Bronchial epithelial cell (primary cell): ENCODE results near the gene NRARP. TPM values are rescaled to one million over a fixed set of nuclear protein-coding genes. Genes with fewer than 3 reads are reported as not detected.

Experiments used
- DNase-seq: peaks from one replicate; pipeline ENCODE4 v3.0.0-alpha.2; 2010; ENCODE audit warnings: low read depth
- FAIRE-seq: peaks from 2 replicates; lab custom pipeline; 2011; peaks lifted over from hg19 to GRCh38; lab: Jason Lieb, UNC
- H3K27me3 ChIP-seq: 2 replicates; pipeline ENCODE4 v1.5.1; 2011; ENCODE audit warnings: low read length; ENCODE audit not compliant: control insufficient read depth, insufficient read depth
- H3K36me3 ChIP-seq: 2 replicates; pipeline ENCODE4 v1.5.1; 2011; ENCODE audit warnings: low read length; ENCODE audit not compliant: control insufficient read depth, insufficient read depth
- H3K4me3 ChIP-seq: 2 replicates; pipeline ENCODE4 v1.5.1; 2011; ENCODE audit warnings: mild to moderate bottlenecking, low read depth, low read length, control low read depth
- total RNA-seq: library from RNA; depleted of rRNA; stranded (reverse); fragments of >200 nt; gene quantifications from 2 replicates; pipeline ENCODE4 v1.2.1, GENCODE V29; 2014
- TF ChIP-seq, protein P1 (sequence below): IDR thresholded peaks from 2 replicates; pipeline ENCODE4 v1.5.1; 2011; ENCODE audit warnings: mild to moderate bottlenecking, moderate library complexity, low read length, control low read depth, inconsistent platforms; ENCODE audit not compliant: insufficient read depth, severe bottlenecking

Gene NRARP
- total RNA-seq, 1 donor from 2014 or later, result 3.4 TPM

DNA sequence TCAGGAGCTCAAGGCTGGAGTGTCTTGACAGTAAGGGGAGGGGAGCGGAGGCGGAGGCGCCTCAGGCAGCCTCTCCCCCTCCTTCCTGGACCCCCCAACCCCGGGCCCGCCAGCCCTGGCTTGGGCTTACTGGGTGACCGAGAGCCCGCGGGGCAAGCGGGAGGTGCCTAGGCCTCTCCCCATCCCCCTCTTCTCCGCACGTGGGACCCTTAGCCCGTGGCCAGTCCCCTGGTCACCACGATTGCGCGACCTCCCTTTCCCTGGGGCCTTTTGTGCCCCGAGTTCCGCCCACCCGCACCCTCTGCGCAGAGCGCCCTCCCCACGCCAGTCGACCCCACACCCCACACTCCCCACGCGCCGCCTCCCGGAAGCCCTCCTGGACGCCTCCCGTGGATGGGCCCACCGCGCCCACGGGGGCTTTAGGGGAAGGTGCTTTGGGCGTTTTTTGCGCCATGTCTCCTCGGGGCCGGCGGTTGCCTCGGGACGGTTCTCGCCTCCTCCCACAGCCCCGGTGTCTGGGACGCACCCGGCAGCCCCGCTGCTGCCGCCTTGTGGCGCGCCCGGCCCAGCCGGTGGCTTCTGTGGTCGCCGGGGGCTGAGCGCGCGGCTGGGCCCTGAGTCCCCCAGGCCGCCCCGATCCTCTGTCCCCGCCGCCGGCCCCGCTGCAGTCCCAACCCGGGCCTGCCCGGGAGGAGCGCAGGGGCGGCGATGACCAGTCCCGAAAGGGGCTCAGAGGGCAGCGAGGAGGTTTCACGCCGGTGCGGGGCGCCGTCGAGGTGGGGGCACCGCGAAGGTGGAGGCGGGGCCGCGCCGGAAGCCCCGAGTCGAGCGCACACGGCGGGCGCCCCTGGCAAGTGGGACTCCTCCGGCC is 21.4 kb downstream of the NRARP start:
- TF ChIP-seq, protein P1, sequence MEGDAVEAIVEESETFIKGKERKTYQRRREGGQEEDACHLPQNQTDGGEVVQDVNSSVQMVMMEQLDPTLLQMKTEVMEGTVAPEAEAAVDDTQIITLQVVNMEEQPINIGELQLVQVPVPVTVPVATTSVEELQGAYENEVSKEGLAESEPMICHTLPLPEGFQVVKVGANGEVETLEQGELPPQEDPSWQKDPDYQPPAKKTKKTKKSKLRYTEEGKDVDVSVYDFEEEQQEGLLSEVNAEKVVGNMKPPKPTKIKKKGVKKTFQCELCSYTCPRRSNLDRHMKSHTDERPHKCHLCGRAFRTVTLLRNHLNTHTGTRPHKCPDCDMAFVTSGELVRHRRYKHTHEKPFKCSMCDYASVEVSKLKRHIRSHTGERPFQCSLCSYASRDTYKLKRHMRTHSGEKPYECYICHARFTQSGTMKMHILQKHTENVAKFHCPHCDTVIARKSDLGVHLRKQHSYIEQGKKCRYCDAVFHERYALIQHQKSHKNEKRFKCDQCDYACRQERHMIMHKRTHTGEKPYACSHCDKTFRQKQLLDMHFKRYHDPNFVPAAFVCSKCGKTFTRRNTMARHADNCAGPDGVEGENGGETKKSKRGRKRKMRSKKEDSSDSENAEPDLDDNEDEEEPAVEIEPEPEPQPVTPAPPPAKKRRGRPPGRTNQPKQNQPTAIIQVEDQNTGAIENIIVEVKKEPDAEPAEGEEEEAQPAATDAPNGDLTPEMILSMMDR, result peak; percentile 25
- no peaks in the 10 kb centered on the region for H3K27me3 ChIP-seq
- FAIRE-seq (no peak), DNase-seq (no peak)
- H3K36me3 ChIP-seq, result peaks cover 20% of the 10 kb centered on the region
- no peak overlapping the region for H3K4me3 ChIP-seq

DNA sequence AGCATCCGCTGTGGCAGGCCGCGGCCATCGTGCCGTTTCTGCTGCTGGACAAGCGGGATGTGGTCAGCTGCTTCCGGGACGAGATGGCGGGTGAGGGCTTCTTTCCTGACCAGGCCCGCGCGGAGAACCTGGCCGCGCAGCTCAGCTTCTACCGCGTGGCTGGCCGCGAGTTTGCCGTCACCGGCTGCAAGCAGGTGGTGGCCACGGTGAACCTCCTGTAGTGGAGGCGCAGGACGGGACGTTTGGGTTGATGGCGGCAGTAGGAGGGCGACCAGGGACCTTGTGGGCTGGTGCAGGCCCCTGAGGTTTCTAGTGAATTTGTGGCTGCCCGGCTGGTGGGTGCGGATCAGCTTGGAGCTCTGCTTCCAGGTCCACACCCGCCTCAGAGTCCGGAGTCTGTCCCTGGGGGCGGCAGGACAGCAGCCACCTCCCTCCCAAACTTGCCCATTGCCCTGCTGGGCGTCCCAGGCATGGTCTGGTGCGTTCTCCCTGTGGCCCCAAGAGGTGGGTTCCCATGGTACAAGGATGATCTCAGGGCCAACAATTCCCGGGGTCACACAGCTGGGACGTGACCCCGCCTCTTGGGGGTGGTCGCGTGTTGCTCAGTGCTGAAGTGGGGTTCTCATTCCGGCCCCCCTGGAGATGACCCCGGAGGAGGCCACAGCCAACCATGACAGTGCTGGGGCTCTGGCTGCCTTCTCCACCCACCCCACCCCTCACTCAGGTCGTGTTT is 22.2 kb downstream of the NRARP start:
- Histone ChIP-seq H3K36me3 (peaks cover 20% of the 10 kb centered on the region), H3K4me3 (no peak overlapping the region), H3K27me3 (no peaks in the 10 kb centered on the region)
- no peak for DNase-seq
- no peak for FAIRE-seq
- TF ChIP-seq, protein P1, result no peak

DNA sequence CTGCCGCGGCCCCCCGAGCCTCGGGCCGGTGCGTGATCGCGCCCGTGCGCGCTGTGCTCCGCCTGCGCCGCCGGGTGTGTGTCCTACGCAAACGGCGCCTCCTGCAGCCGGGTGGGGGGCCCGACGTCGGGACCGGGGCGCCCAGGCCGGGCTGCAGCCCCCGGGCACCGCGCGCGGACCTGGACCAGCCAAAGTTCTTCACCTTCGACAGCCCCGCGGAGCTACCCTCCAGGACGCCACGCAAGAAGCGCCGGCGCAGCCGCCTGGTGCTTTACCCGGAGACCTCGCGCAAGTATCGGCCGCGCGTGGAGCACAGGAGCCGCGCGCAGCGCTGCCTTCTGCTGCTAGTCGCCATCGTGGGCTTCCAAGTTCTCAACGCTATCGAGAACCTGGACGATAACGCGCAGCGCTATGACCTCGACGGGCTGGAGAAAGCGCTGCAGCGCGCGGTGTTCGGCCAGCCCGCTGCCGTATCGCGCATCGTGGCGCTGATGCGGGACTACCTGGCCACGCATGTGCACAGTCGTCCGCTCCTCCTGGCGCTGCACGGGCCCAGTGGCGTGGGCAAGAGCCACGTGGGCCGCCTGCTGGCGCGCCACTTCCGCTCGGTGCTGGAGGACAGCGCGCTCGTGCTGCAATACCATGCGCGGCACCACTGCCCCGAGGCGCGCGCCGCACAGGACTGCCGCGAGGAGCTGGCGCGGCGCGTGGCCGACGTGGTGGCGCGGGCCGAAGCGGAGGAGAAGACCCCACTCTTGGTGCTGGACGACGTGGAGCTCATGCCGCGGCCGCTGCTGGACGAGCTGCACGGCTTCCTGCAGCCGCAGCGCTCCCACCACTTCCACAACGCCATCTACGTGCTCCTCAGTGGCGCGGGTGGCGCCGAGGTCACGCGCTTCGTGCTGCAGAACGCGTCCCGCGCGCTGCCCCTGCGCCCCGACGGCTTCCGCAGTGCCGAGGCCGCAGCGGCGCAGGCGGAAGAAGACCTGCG is 23.1 kb downstream of the NRARP start:
- Histone ChIP-seq H3K27me3 (no peaks in the 10 kb centered on the region), H3K36me3 (peaks cover 20% of the 10 kb centered on the region), H3K4me3 (peak overlapping the region; percentile 82)
- FAIRE-seq, result no peak
- TF ChIP-seq, protein P1, result no peak
- no peak for DNase-seq

DNA sequence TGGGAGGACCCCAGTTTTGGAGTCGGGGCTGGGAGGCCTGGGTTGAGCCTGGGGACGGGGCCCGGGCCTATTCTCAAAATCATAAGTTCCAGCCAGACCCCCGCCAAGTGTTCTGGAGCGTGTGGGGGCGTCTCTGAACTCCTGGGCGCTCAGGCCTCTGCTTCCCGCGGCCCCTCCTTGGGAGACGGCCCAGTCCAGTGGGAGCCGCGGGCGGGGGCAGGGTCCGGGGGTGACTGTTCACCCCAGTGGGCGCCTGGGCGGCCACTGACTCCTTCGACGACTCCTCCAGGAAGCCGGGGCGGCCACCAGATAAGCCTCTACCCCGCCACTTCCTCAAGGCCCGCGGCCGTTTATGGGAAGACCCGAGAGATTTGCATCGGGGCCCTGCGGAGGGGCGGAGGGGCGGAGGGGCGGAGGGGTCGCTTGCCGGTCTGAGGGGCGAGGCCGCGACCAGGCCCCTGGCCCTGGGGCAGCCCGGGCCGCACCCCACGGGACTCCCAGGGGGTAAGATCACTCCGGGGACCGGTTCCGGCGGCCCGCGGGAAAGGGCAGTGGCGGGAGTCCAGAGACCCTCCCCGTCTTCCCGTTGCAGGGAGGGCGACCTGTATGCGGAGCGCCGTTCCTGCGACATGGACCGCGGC is 23.9 kb downstream of the NRARP start:
- Histone ChIP-seq H3K27me3 (no peaks in the 10 kb centered on the region), H3K36me3 (peaks cover 21% of the 10 kb centered on the region), H3K4me3 (peak overlapping the region; percentile 82)
- TF ChIP-seq, protein P1, result no peak
- FAIRE-seq (no peak), DNase-seq (no peak)
